GM19351 (cell line): ENCODE data around the gene TNFRSF1B.

ENCODE experiments used
- ATAC-seq: cut with Tn5 transposase; IDR thresholded peaks from one replicate; pipeline ENCODE4 v1.9.1; 2021; ENCODE audit warnings: mild to moderate bottlenecking, moderate library complexity; ENCODE audit not compliant: unreplicated experiment

TNFRSF1B gene

GRCh38 chr1:12141163-12141850 lies 25.5 kb upstream of the TNFRSF1B start:
- no peak for ATAC-seq

DNA sequence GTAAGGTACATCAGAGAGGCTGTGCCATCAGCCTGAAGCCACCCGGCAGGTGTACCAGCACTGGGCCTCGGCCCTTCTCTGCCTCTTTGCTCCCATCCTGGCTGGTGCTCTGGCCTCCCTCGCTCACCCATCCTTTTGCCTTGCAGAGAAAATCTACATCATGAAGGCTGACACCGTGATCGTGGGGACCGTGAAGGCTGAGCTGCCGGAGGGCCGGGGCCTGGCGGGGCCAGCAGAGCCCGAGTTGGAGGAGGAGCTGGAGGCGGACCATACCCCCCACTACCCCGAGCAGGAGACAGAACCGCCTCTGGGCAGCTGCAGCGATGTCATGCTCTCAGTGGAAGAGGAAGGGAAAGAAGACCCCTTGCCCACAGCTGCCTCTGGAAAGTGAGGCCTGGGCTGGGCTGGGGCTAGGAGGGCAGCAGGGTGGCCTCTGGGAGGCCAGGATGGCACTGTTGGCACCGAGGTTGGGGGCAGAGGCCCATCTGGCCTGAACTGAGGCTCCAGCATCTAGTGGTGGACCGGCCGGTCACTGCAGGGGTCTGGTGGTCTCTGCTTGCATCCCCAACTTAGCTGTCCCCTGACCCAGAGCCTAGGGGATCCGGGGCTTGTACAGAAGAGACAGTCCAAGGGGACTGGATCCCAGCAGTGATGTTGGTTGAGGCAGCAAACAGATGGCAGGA lies 24.5 kb upstream of the TNFRSF1B start:
- no peak for ATAC-seq

GRCh38 chr1:12142891-12143630 lies 23.7 kb upstream of the TNFRSF1B start:
- ATAC-seq: no peak

- ATAC-seq: no peak
Observed at GRCh38 chr1:12143631-12144155, 23.1 kb upstream of the TNFRSF1B start.

DNA sequence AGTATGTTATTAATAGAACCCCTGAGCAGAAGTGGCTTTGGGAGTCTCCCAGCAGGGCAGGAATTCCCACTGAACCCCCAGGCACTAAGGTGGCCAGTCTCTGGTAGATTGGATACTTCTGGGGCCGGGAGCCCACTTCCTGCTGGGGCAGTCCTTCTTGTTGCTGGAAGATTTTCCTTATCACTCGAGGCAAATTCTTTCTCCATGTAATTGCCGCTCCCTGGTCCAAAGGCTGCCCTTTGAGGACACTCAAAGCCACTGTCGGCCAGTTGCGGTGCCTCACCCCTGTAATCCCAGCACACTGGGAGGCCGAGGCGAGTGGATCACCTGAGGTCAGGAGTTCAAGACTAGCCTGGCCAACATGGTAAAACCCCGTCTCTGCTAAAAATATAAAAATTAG lies 22.6 kb upstream of the TNFRSF1B start:
- ATAC-seq: no peak

DNA sequence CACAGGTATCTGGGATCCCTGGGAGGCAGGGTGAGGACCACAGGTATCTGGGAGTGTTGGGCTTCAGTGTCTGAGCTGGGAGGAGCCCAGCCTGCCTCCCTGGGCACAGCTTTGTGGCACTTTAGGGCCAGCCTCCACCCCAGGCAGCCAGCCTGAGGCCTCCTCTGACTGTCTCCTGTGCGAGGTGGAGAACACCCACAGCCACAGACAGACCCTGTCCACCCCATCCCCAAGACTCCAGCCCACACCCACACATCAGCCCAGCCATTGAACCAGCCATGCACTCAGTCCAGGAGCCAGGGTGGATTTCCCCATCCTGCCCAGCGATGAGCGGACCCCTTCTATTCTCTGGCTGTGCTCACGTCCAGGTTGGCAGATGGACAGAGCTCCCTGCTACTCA lies 21.8 kb upstream of the TNFRSF1B start:
- ATAC-seq: no peak

GRCh38 chr1:12145616-12146342 lies 21.0 kb upstream of the TNFRSF1B start:
- ATAC-seq: no peak

DNA sequence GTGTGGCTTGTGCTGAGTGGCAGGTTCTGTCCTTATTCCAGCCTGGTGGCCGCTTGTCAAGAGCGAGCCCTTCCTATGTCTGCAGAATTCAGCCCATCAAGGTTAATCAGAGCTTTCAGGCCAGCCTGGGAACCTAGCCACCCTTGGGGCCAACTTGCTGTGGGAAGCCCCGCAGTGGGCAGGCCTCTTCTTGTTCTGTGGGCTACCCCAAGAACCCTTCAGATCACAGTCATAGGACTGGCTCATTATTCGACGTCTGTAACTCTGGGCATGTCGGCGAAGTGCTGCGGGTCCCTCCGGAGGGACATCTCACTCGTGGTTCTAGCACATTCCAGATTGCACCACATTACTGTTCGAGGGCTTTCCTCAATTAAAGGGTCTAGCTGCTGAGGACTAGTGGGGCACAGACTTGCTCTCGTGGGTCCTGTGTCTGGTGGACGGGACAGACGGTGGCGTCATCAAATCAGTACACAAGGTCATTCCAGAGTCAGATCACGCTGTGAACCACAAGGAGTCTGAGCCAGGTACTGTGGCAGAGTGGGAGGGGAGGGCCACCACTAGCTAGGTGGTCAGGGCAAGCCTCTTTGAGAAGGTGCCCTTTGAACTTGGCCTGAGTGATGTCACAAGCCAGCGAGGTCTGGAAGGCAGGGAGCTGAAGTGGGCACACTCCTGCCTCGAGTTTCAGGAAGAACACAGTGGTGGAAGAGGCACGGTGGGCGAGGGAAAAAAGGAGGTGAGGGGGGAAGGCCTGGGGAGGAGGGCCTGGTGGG lies 20.3 kb upstream of the TNFRSF1B start:
- no peak for ATAC-seq

GRCh38 chr1:12147201-12147701 lies 19.5 kb upstream of the TNFRSF1B start:
- ATAC-seq: no peak

DNA sequence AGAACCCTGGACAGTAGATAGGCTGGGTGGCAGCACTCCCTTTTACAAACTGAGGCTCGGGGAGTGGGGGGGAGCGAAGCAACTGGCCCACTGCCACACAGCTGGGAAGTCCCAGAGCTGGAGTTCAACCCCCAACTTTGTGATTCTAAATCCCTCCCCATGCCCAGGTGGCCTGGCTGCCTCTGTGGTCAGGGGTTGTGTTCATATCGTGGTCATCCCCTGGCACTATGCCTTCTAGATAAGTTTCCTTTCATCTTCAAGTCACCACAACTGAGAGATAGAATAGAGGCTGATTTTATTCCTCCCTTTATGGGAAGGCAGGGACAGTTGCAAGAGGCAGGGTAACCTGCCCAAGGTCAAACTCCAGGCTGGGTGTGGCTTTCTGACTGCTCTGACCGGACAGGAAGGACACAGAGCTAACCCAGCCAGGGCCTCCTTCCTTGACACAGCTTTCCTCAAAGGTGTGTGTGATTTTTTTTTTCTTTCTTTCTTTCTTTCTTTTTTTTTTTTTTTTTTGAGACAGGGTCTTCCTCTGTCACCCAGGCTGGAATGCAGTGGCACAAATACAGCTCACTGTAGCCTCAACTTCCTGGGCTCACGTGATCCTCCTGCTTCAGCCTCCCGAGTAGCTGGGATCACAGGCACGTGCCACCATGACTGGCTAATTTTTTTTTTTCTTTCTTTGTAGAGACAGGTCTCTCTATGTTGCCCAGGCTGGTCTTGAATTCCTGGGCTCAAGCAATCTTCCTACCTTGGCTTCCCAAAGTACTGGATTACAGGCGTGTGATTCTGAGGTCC lies 18.4 kb upstream of the TNFRSF1B start:
- no peak for ATAC-seq

DNA sequence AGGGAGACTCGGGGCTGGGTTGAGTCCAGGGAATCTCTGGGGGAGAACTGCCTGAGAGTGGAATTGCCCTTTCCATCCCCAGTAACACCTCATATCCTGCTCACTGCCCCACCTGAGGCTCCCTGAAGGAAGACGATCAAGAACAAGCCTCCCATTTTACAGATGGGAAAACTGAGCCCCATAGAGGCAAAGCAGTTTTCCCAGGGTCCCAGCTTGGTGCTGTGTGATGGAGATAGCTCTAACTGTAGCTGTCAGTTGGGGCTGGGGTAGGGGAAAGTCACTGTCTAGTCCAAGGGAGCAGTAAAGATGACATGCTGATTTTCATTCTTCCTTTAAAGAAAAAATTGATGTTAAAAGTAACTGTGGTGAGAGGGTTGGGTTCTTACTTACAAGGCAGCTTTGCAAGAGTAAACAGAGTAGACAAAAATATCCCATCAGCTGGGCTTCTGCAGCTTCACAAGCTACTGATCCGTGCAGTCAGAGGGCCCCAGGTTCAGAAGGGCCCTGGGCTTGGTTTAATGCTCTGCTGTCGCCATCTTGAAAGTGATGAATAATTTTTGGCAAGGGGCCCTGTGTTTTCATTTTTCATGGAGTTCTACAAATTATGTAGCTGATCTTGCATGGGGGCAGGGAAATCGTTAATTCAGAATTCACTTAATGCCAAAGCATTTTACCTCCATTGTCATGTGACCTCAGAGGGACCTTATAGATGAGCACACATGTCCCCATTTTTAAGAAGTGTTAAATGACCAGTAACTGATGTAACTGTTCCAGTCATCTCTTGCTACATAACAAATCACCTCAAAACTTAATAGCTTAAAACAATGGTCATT lies 17.6 kb upstream of the TNFRSF1B start:
- ATAC-seq: no peak

DNA sequence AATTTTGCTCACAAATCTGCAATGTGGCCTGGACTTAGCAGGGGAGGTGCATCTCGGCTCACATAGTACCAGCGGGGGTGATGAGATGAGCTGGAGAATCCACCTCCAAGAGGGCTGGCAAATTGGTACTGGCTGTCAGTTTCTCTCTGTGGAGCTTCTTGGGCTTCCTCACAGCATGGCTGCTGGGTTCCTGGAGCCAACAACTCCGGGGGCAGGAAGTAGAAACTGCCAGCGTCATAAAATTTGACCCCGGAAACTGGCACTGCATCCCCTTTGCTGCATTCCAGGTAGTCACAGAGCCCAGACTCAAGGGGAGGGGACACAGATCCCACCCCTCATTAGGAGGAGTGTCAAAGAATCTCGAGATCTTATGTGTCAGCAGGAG lies 17.0 kb upstream of the TNFRSF1B start:
- no peak for ATAC-seq

DNA sequence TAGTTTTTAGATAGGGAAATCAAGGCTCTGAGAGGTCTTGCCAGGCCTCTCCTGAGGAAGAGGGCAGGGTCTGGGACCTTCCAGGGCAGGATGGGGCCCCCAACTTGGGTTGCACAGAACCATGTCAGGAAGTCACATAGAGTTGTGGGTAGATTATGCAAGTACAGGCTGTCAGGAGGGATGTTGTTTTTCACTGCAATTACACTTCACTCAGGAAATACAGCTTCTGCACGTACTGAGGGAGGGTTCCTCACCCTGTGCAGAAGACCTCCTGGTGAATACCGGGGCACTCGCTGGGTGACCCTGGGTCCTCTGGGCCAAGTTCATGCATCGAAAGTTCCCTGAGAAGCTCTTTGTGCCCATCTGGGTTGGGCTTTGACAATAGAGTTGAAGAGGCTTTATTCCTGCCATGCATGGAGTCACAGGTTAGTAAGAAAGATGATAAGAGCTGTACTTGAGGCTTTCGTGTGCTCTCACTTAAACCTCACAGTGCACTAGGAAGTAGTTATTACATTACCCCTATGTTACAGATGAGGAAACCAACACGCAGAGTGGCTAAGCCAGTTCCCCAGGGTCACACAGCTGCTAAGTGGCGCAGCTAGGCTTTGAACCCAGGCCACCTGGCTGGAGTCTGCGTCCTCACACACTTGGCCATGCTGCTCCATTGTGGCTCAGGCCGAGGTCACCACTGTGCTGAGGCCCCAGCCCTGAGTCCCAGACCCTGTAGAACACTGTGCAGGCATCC lies 16.2 kb upstream of the TNFRSF1B start:
- ATAC-seq: no peak

GRCh38 chr1:12151465-12151864 lies 15.3 kb upstream of the TNFRSF1B start:
- ATAC-seq: no peak

DNA sequence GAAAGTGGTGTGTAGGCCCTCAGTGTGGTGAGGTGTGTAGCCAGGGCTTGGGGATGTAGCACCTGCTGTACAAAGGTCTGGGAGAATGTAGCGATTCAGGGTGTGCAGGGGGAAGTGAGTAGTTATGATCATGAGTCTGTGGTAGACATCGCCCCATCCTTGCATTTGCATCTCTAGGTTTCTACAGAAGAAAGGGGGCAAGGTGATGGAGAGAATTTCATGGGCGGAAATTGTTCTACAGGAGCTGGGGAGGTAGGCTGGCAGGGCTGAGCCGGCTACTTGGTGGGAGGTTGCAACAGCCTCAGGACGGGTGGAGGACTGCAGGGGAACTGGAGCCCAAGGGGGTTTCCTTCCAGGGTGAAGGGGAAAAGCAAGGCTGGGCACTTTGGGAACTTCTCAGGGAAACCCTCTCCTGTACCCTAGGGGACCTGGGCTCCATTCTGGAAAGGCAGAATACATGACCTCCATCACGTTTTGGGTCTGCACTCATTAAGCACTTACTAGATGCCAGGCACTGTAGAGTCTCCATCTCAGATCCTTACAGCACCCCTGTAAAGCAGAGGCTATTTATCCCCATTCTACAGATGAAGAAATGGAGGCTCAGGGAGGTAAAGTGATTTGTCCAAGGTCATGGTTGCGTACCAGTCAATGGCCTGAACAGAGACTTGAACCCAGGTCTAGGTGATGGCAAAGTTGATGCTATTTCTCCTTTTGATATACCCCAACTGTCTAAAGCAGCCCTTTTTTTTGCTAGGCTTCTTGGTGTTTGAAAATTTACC lies 14.5 kb upstream of the TNFRSF1B start:
- peak; percentile 75 for ATAC-seq

DNA sequence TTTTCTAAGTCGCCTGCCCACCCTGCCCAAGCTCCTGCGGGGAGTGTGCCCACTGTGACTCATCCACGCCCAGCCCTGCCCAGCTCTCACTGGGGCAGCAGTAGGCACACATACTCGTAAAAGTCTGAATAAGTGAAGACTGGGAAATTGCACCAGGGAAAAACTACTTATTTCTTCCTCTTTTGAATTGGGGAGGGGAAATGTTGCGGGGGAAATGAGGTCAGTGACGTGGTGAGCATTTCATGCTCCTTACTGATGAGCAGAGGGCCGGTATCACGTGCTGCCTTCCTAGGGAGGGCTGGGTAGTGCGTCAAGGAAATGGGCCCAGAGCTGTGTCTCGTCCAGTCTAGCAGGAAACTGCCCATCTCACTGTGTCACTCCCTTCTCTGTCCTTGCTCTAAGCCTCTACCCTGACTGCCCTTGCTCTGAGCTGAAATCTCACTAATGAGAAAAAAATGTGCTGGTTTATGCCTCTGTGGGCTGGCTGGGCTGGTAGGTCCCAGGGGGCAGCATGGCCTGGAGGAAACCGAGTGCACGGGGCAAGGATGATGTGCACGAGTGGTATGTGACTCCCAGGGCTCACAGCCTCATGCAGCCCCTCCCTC lies 13.5 kb upstream of the TNFRSF1B start:
- ATAC-seq: no peak

DNA sequence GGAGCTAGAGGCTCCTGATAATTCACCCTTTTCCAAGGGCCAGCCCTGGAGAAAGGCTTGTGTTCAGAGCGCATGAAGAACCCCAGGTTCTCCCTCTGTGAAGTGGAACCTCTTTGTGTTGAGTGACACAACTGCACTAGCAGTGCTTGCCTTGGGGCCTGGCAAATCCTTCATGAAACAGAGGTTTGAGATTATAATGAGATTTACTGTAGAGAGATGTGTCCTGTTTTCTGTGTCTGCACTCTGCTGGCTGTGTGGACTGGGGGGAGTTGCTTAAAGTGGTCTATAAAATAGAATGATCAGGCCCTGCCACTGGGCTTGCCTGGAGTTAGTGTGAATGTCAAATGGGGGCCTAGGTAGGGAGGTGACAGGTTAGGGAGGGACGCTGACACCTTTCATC lies 11.5 kb upstream of the TNFRSF1B start:
- no peak for ATAC-seq
